ENCODE data around the gene ARHGAP18.

The ARHGAP18 gene

GRCh38 chr6:129709769-129710449 lies at the start of gene ARHGAP18:
ARHGAP18 (minus strand) TSS chr6:129710177; CDS start chr6:129710136, 41 bp downstream.
- peak; percentile 66 for DNase-seq

- DNase-seq, result no peak
Observed at GRCh38 chr6:129755787-129756186, 45.8 kb upstream of the ARHGAP18 start.

DNA sequence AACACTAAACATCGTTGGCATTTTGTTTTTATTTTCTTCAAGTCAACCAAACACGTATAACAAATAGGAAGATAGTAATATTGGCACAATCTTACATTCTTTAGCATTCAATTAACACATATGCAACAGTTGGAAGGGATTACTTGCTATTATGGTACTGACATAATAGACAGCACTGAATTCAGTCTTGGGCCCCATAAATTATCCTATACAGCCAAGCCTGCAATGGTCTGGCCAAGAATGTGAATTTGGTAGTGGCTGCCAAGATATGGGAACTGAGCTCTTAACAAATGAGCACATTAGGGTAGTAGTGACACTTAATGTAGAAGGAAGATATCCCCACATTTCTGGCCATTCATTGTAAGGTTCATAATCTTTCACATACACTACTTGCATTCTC lies 44.8 kb upstream of the ARHGAP18 start:
- no peak for DNase-seq

DNA sequence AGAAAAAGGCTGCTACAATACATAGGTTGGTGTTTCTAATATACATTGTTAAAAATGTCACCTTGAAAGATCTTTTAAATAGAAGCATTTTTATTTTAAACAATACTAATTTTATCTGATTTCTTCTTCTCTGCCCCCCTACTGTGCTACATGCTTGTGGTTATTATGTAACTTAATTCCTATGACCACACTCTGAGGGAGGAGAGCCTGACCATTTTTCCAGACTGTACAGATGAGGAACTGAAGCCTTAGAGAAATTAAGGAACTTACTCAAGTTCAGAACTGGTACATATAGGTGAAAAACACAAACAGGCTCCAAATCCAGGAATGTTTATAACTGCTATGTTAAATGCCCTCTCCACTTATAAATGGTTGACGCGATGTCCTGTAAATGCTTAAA lies 43.4 kb upstream of the ARHGAP18 start:
- DNase-seq, result no peak

DNA sequence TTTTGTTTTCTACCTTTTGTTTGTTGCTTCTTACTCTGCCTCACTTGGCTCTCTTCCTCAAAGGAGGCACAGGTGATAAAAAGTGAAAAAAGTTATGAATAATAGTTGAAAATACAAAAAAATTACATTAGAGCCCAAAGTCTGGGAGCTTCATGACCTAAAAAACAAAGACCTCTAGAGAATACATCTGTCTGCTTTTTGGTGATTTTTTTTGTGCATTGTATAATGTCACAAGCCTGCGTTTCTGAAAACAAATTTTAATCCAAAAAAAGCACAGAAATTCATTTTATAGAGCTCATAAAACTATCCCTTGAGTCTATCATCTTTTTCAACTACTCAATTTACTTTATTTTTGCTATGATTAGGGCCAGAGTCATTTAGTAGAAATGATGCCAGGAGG lies 41.4 kb upstream of the ARHGAP18 start:
- no peak for DNase-seq

- DNase-seq, result no peak
Observed at GRCh38 chr6:129750360-129750759, 40.4 kb upstream of the ARHGAP18 start.

DNA sequence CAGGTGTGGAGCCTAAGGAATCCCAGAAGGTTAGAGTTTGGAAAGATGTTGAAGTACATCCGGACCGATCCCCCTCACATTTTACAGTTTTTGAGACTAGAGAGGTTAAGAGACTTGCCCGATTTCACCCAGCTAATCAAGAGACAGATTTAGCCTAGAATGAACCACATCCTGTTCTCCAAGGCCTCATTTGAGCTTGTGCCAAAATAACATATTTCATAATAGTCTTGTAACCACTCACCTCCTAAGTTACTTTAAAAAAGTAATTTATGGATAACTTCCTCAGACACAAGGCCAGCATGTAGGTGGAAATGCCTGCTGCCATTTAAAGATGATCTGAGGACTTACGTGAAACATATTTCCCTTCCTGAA lies 39.8 kb upstream of the ARHGAP18 start:
- DNase-seq, result no peak

DNA sequence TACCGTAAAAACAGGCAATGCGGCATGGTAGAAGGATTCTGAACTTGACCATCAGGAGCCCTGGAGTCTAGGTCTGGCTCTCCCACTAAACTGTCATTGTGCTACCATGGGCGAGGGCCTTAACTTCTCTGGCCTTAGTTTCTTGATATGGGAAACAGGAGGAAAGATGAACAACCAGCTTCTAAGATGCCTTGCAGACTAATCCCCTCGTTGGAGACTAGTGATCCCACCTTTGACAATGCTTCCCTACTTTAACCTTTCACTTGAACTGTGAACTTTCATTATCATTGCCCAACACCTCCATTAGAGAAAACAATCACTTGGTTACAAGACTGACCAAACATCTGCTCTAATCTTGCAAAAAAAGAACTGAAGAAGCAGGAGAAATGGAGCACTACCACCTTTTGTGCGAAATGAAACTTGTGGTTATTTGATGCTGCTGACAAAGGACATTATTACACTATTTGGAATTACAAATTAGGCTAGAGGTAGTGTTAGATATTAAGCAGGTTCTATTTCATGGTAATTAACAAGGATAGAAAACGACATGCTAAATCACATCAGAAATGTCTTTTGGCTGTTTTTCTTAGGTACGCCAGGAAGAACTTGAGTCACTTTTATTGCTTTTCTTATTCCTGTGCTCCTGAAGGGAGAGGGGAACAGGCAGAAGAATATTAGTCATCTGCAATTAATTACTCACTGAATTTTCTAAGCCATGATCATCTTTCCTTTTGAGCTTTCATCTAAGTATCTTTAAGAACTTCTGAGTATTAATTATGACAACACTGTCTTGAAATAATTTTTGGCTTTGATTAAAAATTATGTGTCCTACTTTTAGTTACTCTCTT lies 39.1 kb upstream of the ARHGAP18 start:
- no peak for DNase-seq

- peak; percentile 48 for DNase-seq
Observed at GRCh38 chr6:129748212-129748900, 38.4 kb upstream of the ARHGAP18 start.

GRCh38 chr6:129747588-129748112 lies 37.7 kb upstream of the ARHGAP18 start:
- DNase-seq, result no peak

- no peak for DNase-seq
Observed at GRCh38 chr6:129744880-129745237, 34.9 kb upstream of the ARHGAP18 start.

- DNase-seq, result no peak
Observed at GRCh38 chr6:129744201-129744879, 34.4 kb upstream of the ARHGAP18 start.

GRCh38 chr6:129740013-129740412 lies 30.0 kb upstream of the ARHGAP18 start:
- no peak for DNase-seq

DNA sequence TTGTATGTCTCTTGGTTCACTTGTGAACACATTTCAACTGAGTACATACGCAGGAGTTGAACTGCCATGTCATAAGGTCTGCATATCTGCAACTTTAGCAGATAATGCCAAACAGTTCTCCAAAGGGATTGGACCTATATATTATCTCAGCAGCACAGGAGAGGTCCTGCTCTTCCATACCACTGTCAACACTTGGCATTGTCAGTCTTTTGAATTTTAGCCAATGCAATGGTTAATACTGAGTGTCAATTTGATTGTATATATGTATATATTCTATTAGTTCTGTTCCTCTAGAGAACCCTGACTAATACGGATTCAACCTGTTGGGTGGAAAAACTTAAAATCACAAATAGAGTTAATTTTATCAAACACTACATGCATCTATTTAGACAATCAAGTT lies 26.1 kb upstream of the ARHGAP18 start:
- no peak for DNase-seq

DNA sequence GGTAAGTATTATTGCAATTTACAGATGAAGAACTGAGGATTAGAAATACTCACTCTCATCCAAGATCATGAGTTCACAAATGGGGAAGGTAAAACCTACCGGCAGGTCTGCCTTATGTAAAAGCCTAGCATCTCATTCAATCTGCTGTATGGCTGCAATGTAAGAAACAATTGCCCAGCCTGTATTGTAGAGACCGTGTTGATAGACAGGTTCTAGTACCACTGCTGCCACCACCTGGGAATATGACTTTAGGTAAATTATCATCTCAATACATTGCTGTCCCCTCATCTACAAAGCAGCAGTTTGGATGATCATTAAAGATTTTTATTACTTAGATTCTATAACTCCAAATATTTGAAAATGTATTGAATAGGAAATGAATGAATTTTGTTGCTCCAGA lies 23.3 kb upstream of the ARHGAP18 start:
- no peak for DNase-seq

DNA sequence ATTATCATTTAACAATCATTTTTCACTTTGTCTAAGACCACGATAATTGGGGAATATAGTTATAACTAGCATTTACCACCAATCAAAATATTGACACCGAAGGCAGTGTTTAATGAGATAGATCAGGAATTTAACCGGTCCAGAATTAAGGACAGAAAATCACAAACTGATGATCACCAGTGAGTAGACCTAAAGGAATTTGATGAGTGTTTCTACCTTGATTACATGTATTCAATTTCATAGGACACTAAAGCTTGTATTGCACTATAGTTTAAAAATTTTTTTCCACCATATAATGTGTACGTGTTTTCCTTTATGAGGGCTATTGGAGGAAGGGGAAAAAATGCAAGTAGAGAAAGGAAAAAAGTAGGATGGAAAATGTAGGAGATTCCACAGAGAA lies 22.6 kb upstream of the ARHGAP18 start:
- DNase-seq, result no peak

DNA sequence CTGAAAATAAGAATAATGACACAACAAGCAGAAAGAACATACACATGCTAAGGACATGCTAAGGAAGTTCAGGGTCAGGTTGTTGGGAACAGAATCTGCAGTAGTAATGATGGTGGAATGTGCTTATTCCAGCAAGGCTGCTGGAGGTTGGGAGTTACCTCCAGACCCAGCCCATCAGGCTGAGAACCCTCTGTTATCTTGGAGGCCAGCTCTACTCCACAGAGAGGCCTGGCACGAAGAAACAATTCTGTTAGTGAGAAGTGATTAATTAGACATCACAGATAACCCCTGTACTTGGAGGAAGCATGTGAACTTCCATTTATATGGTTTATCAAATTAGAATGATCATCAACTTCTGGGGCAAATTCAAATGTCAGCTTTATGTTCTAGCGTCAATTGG lies 22.1 kb upstream of the ARHGAP18 start:
- no peak for DNase-seq

GRCh38 chr6:129731428-129731827 lies 21.5 kb upstream of the ARHGAP18 start:
- DNase-seq, result no peak

- no peak for DNase-seq
Observed at GRCh38 chr6:129730477-129731165, 20.6 kb upstream of the ARHGAP18 start.

GRCh38 chr6:129726650-129727049 lies 16.7 kb upstream of the ARHGAP18 start:
- DNase-seq, result no peak

- DNase-seq, result no peak
Observed at GRCh38 chr6:129725341-129725740, 15.4 kb upstream of the ARHGAP18 start.

DNA sequence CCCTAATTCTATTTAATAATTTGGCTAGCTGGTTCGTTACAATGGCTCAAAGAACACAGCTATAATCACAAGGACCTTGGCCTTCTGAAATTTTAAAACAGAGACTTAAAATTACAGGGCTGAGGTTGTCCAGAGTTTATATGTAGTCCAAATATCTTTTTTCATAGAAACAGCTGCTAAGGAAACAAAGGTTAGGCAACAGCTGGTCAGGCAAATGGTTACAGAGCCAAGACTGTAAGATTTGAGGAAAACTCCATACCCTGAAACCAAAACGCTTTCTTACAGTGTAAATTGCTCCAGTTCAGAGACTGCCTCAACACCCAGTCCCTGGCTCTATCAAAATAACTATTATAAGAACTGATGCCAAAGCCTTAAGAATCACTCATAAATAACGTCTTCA lies 9.7 kb upstream of the ARHGAP18 start:
- DNase-seq, result no peak

Data from stimulated activated CD4-positive, alpha-beta T cell treated with anti-CD3 and anti-CD28 coated beads, Interleukin-4, amount 100 ng/mL, for 1 hour (primary cell).